ENCODE results near the gene TAT.

DNA sequence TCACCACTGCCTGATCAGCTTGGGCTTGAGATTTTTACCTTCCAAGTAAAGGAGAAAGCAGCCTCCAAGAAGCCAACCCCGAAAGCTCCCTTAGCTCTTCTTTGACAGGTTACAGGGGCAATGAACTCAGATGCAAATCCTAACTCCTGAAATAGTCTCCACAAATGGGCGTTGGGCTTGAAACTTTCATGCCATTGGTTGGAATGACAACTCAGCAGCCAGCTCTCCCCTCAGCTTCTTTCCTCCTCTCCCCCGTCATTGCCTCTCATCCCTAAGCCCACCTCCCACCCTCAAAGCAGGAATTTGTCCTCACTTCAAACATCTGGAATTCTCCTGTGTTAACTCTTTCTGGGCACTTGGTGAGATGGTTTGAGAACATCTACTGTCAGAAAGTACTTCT, at the start of gene TAT:
- no peak for TF ChIP-seq EZH2 (IDR thresholded peaks at IDR 0.05)
- TF ChIP-seq, protein P1, sequence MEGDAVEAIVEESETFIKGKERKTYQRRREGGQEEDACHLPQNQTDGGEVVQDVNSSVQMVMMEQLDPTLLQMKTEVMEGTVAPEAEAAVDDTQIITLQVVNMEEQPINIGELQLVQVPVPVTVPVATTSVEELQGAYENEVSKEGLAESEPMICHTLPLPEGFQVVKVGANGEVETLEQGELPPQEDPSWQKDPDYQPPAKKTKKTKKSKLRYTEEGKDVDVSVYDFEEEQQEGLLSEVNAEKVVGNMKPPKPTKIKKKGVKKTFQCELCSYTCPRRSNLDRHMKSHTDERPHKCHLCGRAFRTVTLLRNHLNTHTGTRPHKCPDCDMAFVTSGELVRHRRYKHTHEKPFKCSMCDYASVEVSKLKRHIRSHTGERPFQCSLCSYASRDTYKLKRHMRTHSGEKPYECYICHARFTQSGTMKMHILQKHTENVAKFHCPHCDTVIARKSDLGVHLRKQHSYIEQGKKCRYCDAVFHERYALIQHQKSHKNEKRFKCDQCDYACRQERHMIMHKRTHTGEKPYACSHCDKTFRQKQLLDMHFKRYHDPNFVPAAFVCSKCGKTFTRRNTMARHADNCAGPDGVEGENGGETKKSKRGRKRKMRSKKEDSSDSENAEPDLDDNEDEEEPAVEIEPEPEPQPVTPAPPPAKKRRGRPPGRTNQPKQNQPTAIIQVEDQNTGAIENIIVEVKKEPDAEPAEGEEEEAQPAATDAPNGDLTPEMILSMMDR (IDR thresholded peaks at IDR 0.05) = no peak

All from neural progenitor cell (in vitro differentiated cells).